Stomach (tissue), 9 donors: ENCODE results near the gene HAPLN1. TPM values are rescaled to one million over a fixed set of nuclear protein-coding genes. Genes with fewer than 3 reads are reported as not detected.

Source experiments
- DNase-seq, 2 donors: peaks; one replicate each; pipeline versions ENCODE4 v3.0.0 to v3.0.0-alpha.2; 2013 to 2019
- H3K27ac ChIP-seq, 5 donors: fragments of 200-600 bp in 4 of 5; sonication (generic) in 4 of 5; one replicate each; pipeline ENCODE4 v1.5.1; 2013 to 2019; ENCODE audit warnings: mild to moderate bottlenecking in 1 of 5, moderate library complexity in 1 of 5
- H3K27me3 ChIP-seq, 3 donors: fragments of 200-600 bp; sonication (generic); one replicate each; pipeline ENCODE4 v1.5.1; 2017 to 2019; ENCODE audit warnings: mixed run types in 1 of 3
- H3K36me3 ChIP-seq, 4 donors: fragments of 200-600 bp; sonication (generic); 1 replicate in 3 of 4; 2 replicates in 1 of 4; pipeline ENCODE4 v1.5.1; 2016 to 2019
- H3K4me1 ChIP-seq, 4 donors: fragments of 200-600 bp; sonication (generic); one replicate each; pipeline ENCODE4 v1.5.1; 2016 to 2019
- H3K4me3 ChIP-seq, 4 donors: fragments of 200-600 bp; sonication (generic) in 3 of 4; one replicate each; pipeline ENCODE4 v1.5.1; 2016 to 2019; ENCODE audit warnings: mild to moderate bottlenecking in 1 of 4
- H3K9me3 ChIP-seq, 4 donors: fragments of 200-600 bp; sonication (generic); one replicate each; pipeline ENCODE4 v1.5.1; 2016 to 2019
- CTCF ChIP-seq, 7 experiments: fragments of 450-650 bp in 4 of 7; fragments of 200-600 bp in 3 of 7; sonication (generic) in 3 of 7; IDR thresholded peaks; one replicate each; pipeline ENCODE4 v1.5.1; 2016 to 2019; ENCODE audit warnings: antibody characterized with exemption in 7 of 7, control low read depth in 2 of 7, mild to moderate bottlenecking in 1 of 7
- EP300 ChIP-seq: sonication (generic); formaldehyde crosslinking; IDR thresholded peaks from one replicate; pipeline ENCODE4 v1.6.1; 2017; ENCODE audit warnings: antibody characterized with exemption
- POLR2A ChIP-seq, 4 donors: fragments of 450-650 bp; IDR thresholded peaks; one replicate each; pipeline ENCODE4 v1.6.1; 2016; ENCODE audit warnings: antibody characterized with exemption in 4 of 4, control low read depth in 2 of 4, mild to moderate bottlenecking in 1 of 4, moderate library complexity in 1 of 4
- POLR2AphosphoS5 ChIP-seq, 3 donors: sonication (generic); formaldehyde crosslinking; IDR thresholded peaks; one replicate each; pipeline ENCODE4 v1.6.1; 2016; ENCODE audit warnings: antibody characterized with exemption in 3 of 3
- WGBS, 5 donors: extraction: QIAGEN DNeasy Blood & Tissue Kit in 3 of 5; methylation state at CpG; one replicate each; pipeline versions ENCODE4 v1.1.5 to v1.1.7; 2013 to 2018; 5-methylcytosine and 5-hydroxymethylcytosine counted together
- intact Hi-C: fragments of 100-400 bp; cut with DNase I; formaldehyde crosslinking; loops from one replicate; pipeline ENCODE4 v1.15.1; 2023; ENCODE audit warnings: low total_unique reads
- polyA plus RNA-seq, 3 donors: library from polyadenylated mRNA; stranded (reverse); fragments of 200-250 nt; gene quantifications; one replicate each; pipeline ENCODE4 v1.2.3, GENCODE V29; 2013
- total RNA-seq, 5 donors: library from RNA; depleted of rRNA; stranded (reverse); fragments of >200 nt; gene quantifications; one replicate each; pipeline versions ENCODE4 v1.1.0 to v1.2.3, GENCODE V29; 2014 to 2016
- donor health status: healthy with polysubstance abuse.
- donor health status: Bipolar disorder and iron deficiency.
- donor health status: healthy.

Gene HAPLN1
- total and polyA plus RNA-seq, 8 donors = 0.08 to 15.2 (median 1.4) TPM; not detected in 1

- no peak for TF ChIP-seq POLR2AphosphoS5 (IDR thresholded peaks at IDR 0.05)
- no peak for TF ChIP-seq CTCF (IDR thresholded peaks at IDR 0.05)
- H3K9me3 ChIP-seq = no peaks in the 10 kb centered on the region
- H3K4me1 ChIP-seq = no peaks in the 10 kb centered on the region
- 51 to 62% (median 56%) methylated on average over 2 of the region's 2 CpGs for WGBS, 5 donors
- no peak overlapping the region for H3K4me3 ChIP-seq
- H3K36me3 ChIP-seq = no peaks in the 10 kb centered on the region
- intact Hi-C loops = no loop called here
- H3K27ac ChIP-seq = no peak overlapping the region
- H3K27me3 ChIP-seq = no peaks in the 10 kb centered on the region
- no peak for DNase-seq
Observed at GRCh38 chr5:83683836-83684235, 36.8 kb downstream of the HAPLN1 start.

- peak in 1 of 2 donors; percentile 7 for DNase-seq
- Histone ChIP-seq H3K36me3 (no peaks in the 10 kb centered on the region), H3K27me3 (no peaks in the 10 kb centered on the region), H3K4me1 (no peaks in the 10 kb centered on the region), H3K4me3 (no peak overlapping the region), H3K9me3 (no peaks in the 10 kb centered on the region), H3K27ac (no peak overlapping the region)
- TF ChIP-seq CTCF (IDR thresholded peaks at IDR 0.05) (no peak), EP300 (no peak), POLR2A (IDR thresholded peaks at IDR 0.05) (no peak), POLR2AphosphoS5 (IDR thresholded peaks at IDR 0.05) (no peak)
- intact Hi-C loops = no loop called here
Observed at GRCh38 chr5:83672646-83673045, 48.0 kb downstream of the HAPLN1 start.

GRCh38 chr5:83672158-83672557, 48.5 kb downstream of the HAPLN1 start:
- no peaks in the 10 kb centered on the region for H3K9me3 ChIP-seq
- no peak for TF ChIP-seq CTCF (IDR thresholded peaks at IDR 0.05)
- no peak for TF ChIP-seq POLR2A (IDR thresholded peaks at IDR 0.05)
- no peak for TF ChIP-seq POLR2AphosphoS5 (IDR thresholded peaks at IDR 0.05)
- no peak for TF ChIP-seq EP300
- DNase-seq = no peak
- no peaks in the 10 kb centered on the region for H3K27me3 ChIP-seq
- 63 to 74% (median 69%) methylated on average over 2 of the region's 2 CpGs for WGBS, 5 donors
- H3K4me1 ChIP-seq = no peaks in the 10 kb centered on the region
- no peak overlapping the region for H3K27ac ChIP-seq
- no peaks in the 10 kb centered on the region for H3K36me3 ChIP-seq
- intact Hi-C loops = no loop called here
- H3K4me3 ChIP-seq = no peak overlapping the region

GRCh38 chr5:83665631-83666030, 55.0 kb downstream of the HAPLN1 start:
- intact Hi-C loops = no loop called here
- Histone ChIP-seq H3K36me3 (no peaks in the 10 kb centered on the region), H3K27me3 (no peaks in the 10 kb centered on the region), H3K4me1 (no peaks in the 10 kb centered on the region), H3K9me3 (no peaks in the 10 kb centered on the region), H3K4me3 (no peak overlapping the region), H3K27ac (no peak overlapping the region)
- DNase-seq = no peak
- TF ChIP-seq POLR2AphosphoS5 (IDR thresholded peaks at IDR 0.05) (no peak), CTCF (IDR thresholded peaks at IDR 0.05) (no peak), POLR2A (IDR thresholded peaks at IDR 0.05) (no peak), EP300 (no peak)

- H3K4me1 ChIP-seq = no peaks in the 10 kb centered on the region
- H3K27me3 ChIP-seq = no peaks in the 10 kb centered on the region
- H3K27ac ChIP-seq = no peak overlapping the region
- H3K9me3 ChIP-seq = no peaks in the 10 kb centered on the region
- no peak overlapping the region for H3K4me3 ChIP-seq
- intact Hi-C loops = no loop called here
- no peaks in the 10 kb centered on the region for H3K36me3 ChIP-seq
- no peak for TF ChIP-seq EP300
- 49 to 59% (median 55%) methylated on average over 3 of the region's 3 CpGs for WGBS, 5 donors
- DNase-seq = no peak
Observed at GRCh38 chr5:83662558-83662957, 58.1 kb downstream of the HAPLN1 start.
